VCaP (cell line): ENCODE results near the gene COA8.
A peak's percentile ranks its signal among the peaks of the same experiment; 100 is the strongest.

Experiments
- H3K27ac ChIP-seq: fragments of 450-650 bp; 2 replicates; pipeline ENCODE4 v1.5.1; 2017
- CTCF ChIP-seq: fragments of 450-650 bp; conservative IDR thresholded peaks from 2 replicates; pipeline ENCODE4 v1.5.1; 2017; ENCODE audit warnings: mild to moderate bottlenecking, moderate library complexity

Gene COA8

GRCh38 chr14:103562429-103563225 lies at the start of gene COA8, which contains the start of gene BAG5:
Gene COA8, plus strand, starts transcription at chr14:103562960. Its CDS starts 42 bp downstream, at chr14:103563002.
Gene BAG5, minus strand, starts transcription at chr14:103562657. Its CDS starts 1,493 bp downstream, at chr14:103561164.
- H3K27ac ChIP-seq: peak within 1 kb of the TSS; percentile 98
- no peak for TF ChIP-seq CTCF

- TF ChIP-seq CTCF: no peak
- H3K27ac ChIP-seq: 0 out of 2 replicates have a peak overlapping the region, but pooled peaks have one; percentile 98
Measured at GRCh38 chr14:103514596-103515421, 48.0 kb upstream of the COA8 start.

- H3K27ac ChIP-seq: peak overlapping the region; percentile 98; the same call in 1 of the 2 replicates
- TF ChIP-seq CTCF: no peak
Measured at GRCh38 chr14:103516426-103517173, 46.2 kb upstream of the COA8 start.

- TF ChIP-seq CTCF: no peak
- H3K27ac ChIP-seq: peak overlapping the region; percentile 98; the same call in 1 of the 2 replicates
Measured at GRCh38 chr14:103517174-103517566, 45.6 kb upstream of the COA8 start.

- TF ChIP-seq CTCF: no peak
- H3K27ac ChIP-seq: peak overlapping the region; percentile 98
Measured at GRCh38 chr14:103517721-103518421, 44.9 kb upstream of the COA8 start.

- H3K27ac ChIP-seq: peak overlapping the region; percentile 98
Measured at GRCh38 chr14:103518422-103519042, 44.2 kb upstream of the COA8 start.

More at GRCh38 chr14:103518422-103519042, 44.2 kb upstream of the COA8 start:
- TF ChIP-seq CTCF: peak; percentile 93
